Osteocyte (in vitro differentiated cells): Measurements from ENCODE around the gene RHOV. TPM values are rescaled to one million over a fixed set of nuclear protein-coding genes. Genes with fewer than 3 reads are reported as not detected.

Experiments used
- DNase-seq: peaks from one replicate; pipeline ENCODE4 v3.0.0; 2021; ENCODE audit warnings: mixed read lengths; ENCODE audit not compliant: unreplicated experiment; ENCODE audit errors: extremely low spot score
- H3K27ac Mint-ChIP-seq: one replicate; pipeline ENCODE4 v1.8.0; 2021; ENCODE audit warnings: mild to moderate bottlenecking, mixed read lengths; ENCODE audit not compliant: unreplicated experiment
- H3K27me3 Mint-ChIP-seq: one replicate; pipeline ENCODE4 v1.8.0; 2021; ENCODE audit warnings: mixed read lengths; ENCODE audit not compliant: unreplicated experiment
- H3K36me3 Mint-ChIP-seq: one replicate; pipeline ENCODE4 v1.8.0; 2021; ENCODE audit warnings: mixed read lengths; ENCODE audit not compliant: unreplicated experiment
- H3K4me1 Mint-ChIP-seq: one replicate; pipeline ENCODE4 v1.8.0; 2021; ENCODE audit warnings: mixed read lengths; ENCODE audit not compliant: unreplicated experiment
- H3K4me3 Mint-ChIP-seq: one replicate; pipeline ENCODE4 v1.8.0; 2021; ENCODE audit warnings: mild to moderate bottlenecking, moderate library complexity, mixed read lengths; ENCODE audit not compliant: unreplicated experiment
- H3K9me3 Mint-ChIP-seq: one replicate; pipeline ENCODE4 v1.8.0; 2021; ENCODE audit warnings: mixed read lengths; ENCODE audit not compliant: unreplicated experiment
- CTCF ChIP-seq: fragments of 200-600 bp; sonication (generic); IDR thresholded peaks from 2 replicates; pipeline ENCODE4 v1.5.0; 2021; ENCODE audit warnings: antibody characterized with exemption, mild to moderate bottlenecking, moderate library complexity
- total RNA-seq: library from RNA; stranded (reverse); gene quantifications from 2 replicates; pipeline ENCODE4 v1.2.1, GENCODE V29; 2021

RHOV gene
- total RNA-seq, 1 donor from 2014 or later, result 0.46 TPM

- Mint-ChIP-seq H3K9me3 (no peaks in the 10 kb centered on the region), H3K36me3 (peaks cover 22% of the 10 kb centered on the region), H3K27ac (peak overlapping the region; percentile 98), H3K4me3 (peak overlapping the region; percentile 99), H3K4me1 (peaks cover 24% of the 10 kb centered on the region), H3K27me3 (no peaks in the 10 kb centered on the region)
- peak; percentile 48 for TF ChIP-seq CTCF
- no peak for DNase-seq
These were observed 20.8 kb upstream of the RHOV start for GRCh38 chr15:40894681-40895448.

- Mint-ChIP-seq H3K9me3 (no peaks in the 10 kb centered on the region), H3K27ac (peak within 1 kb of the TSS; percentile 98), H3K4me1 (peaks cover 24% of the 10 kb centered on the region), H3K27me3 (no peaks in the 10 kb centered on the region), H3K36me3 (peaks cover 22% of the 10 kb centered on the region), H3K4me3 (peak within 1 kb of the TSS; percentile 99)
- TF ChIP-seq CTCF, result peak; percentile 97
- DNase-seq, result peak; percentile 99
These were observed 20.0 kb upstream of the RHOV start, which contains the start of gene VPS18 for GRCh38 chr15:40893733-40894680. TSS of gene VPS18 (plus strand) at chr15:40894450. CDS start at chr15:40894769, 319 bp downstream.

- peaks cover 16% of the 10 kb centered on the region for H3K36me3 Mint-ChIP-seq
- H3K4me1 Mint-ChIP-seq, result peaks cover 24% of the 10 kb centered on the region
- H3K27me3 Mint-ChIP-seq, result no peaks in the 10 kb centered on the region
- H3K9me3 Mint-ChIP-seq, result no peaks in the 10 kb centered on the region
- DNase-seq, result no peak
- H3K4me3 Mint-ChIP-seq, result peak overlapping the region; percentile 99
- no peak overlapping the region for H3K27ac Mint-ChIP-seq
- no peak for TF ChIP-seq CTCF
These were observed 19.1 kb upstream of the RHOV start for GRCh38 chr15:40893019-40893670.

- H3K27me3 Mint-ChIP-seq, result no peaks in the 10 kb centered on the region
These were observed 18.5 kb upstream of the RHOV start for GRCh38 chr15:40892447-40893012.

More at GRCh38 chr15:40892447-40893012, 18.5 kb upstream of the RHOV start:
- no peak for DNase-seq
- H3K9me3 Mint-ChIP-seq, result no peaks in the 10 kb centered on the region
- peak overlapping the region; percentile 22 for H3K4me3 Mint-ChIP-seq
- no peak overlapping the region for H3K27ac Mint-ChIP-seq
- H3K36me3 Mint-ChIP-seq, result peaks cover 12% of the 10 kb centered on the region
- no peak for TF ChIP-seq CTCF
- peaks cover 22% of the 10 kb centered on the region for H3K4me1 Mint-ChIP-seq
